ENCODE measurements around the gene GNGT2. TPM values are rescaled to one million over a fixed set of nuclear protein-coding genes. Genes with fewer than 3 reads are reported as not detected.

The GNGT2 gene
- total RNA-seq, 1 donor from 2014 or later: not detected

DNA sequence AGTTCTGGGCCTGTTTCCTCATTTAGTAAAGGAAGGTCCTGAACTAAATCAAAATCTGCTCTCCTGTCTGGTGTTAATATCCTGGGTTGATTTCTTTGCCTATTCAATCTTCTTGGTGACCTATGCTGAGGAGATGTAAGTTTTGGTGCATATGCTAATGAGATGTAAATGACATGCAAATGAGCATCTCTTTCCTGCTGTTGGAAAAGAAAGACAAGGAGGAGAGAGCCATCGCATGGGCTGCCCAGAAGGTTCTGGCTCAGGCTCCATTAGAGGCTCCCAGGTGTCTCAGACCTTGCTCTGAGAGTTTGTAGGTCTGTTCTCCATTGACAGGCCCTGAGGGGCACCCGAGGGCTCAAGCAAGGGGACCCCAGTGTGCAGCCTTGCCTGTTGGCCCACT, 3.5 kb upstream of the GNGT2 start:
- no peaks in the 10 kb centered on the region for H3K9me3 ChIP-seq (ENCODE audit: insufficient read depth, low read depth, low read length)
- no peaks in the 10 kb centered on the region for H3K27me3 ChIP-seq (ENCODE audit: insufficient read depth, low read length)
- Mint-ChIP-seq H3K27me3 (ENCODE audit: low read depth, unreplicated experiment) (peaks cover 26% of the 10 kb centered on the region), H3K27ac (ENCODE audit: unreplicated experiment) (no peak overlapping the region), H3K4me3 (ENCODE audit: unreplicated experiment) (no peak overlapping the region), H3K36me3 (ENCODE audit: low read depth, unreplicated experiment) (peaks cover 2% of the 10 kb centered on the region), H3K9me3 (ENCODE audit: unreplicated experiment) (no peaks in the 10 kb centered on the region), H3K4me1 (ENCODE audit: low read depth, unreplicated experiment) (peaks cover 9% of the 10 kb centered on the region)
- H3K4me2 ChIP-seq (ENCODE audit: low read length): no peak overlapping the region
- H3K9ac ChIP-seq (ENCODE audit: low read length): no peak overlapping the region
- TF ChIP-seq EZH2 (IDR thresholded peaks at IDR 0.05; ENCODE audit: insufficient read depth, low read length): no peak
- TF ChIP-seq, protein P1, sequence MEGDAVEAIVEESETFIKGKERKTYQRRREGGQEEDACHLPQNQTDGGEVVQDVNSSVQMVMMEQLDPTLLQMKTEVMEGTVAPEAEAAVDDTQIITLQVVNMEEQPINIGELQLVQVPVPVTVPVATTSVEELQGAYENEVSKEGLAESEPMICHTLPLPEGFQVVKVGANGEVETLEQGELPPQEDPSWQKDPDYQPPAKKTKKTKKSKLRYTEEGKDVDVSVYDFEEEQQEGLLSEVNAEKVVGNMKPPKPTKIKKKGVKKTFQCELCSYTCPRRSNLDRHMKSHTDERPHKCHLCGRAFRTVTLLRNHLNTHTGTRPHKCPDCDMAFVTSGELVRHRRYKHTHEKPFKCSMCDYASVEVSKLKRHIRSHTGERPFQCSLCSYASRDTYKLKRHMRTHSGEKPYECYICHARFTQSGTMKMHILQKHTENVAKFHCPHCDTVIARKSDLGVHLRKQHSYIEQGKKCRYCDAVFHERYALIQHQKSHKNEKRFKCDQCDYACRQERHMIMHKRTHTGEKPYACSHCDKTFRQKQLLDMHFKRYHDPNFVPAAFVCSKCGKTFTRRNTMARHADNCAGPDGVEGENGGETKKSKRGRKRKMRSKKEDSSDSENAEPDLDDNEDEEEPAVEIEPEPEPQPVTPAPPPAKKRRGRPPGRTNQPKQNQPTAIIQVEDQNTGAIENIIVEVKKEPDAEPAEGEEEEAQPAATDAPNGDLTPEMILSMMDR (IDR thresholded peaks at IDR 0.05; ENCODE audit: insufficient read depth, low read depth, low read length): no peak
- H3K36me3 ChIP-seq (ENCODE audit: insufficient read depth, low read length): no peaks in the 10 kb centered on the region
- H3K4me3 ChIP-seq (ENCODE audit: insufficient read depth, low read depth, low read length): no peak overlapping the region
- H3K79me2 ChIP-seq (ENCODE audit: insufficient read depth, low read length): no peaks in the 10 kb centered on the region
- H4K20me1 ChIP-seq (ENCODE audit: insufficient read depth, low read length): no peaks in the 10 kb centered on the region
- H3K4me1 ChIP-seq (ENCODE audit: insufficient read depth, low read length): peaks cover 15% of the 10 kb centered on the region
- no peak overlapping the region for H3K27ac ChIP-seq (ENCODE audit: low read depth, low read length)
- DNase-seq (ENCODE audit: low read depth) (no peak), FAIRE-seq (no peak)
- H2AFZ ChIP-seq (ENCODE audit: low read depth, low read length): no peak overlapping the region

DNA sequence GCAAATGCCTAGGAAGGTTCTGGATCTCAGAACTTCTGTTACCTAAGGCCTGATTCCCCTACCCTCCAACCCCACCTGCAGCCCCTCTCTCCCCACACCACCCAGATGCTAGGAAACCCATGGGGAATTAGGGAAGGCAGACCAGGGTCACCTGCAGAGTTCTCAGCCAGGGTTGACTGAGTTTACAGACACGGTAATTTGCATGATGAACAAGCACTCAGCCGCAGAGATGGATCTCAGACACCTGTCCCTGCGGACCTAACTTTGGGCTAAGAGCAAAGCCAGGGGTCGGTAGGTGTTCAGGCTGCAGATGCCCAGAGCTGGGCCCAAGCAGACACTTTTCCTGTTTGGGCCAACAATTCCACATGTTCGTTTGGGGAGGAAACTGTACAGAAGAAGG, 3.0 kb upstream of the GNGT2 start:
- no peaks in the 10 kb centered on the region for H4K20me1 ChIP-seq (ENCODE audit: insufficient read depth, low read length)
- no peak for DNase-seq (ENCODE audit: low read depth)
- H3K36me3 Mint-ChIP-seq (ENCODE audit: low read depth, unreplicated experiment): peaks cover 2% of the 10 kb centered on the region
- no peak overlapping the region for H3K27ac Mint-ChIP-seq (ENCODE audit: unreplicated experiment)
- H3K79me2 ChIP-seq (ENCODE audit: insufficient read depth, low read length): no peaks in the 10 kb centered on the region
- no peak overlapping the region for H3K4me2 ChIP-seq (ENCODE audit: low read length)
- H3K9me3 Mint-ChIP-seq (ENCODE audit: unreplicated experiment): no peaks in the 10 kb centered on the region
- no peak overlapping the region for H2AFZ ChIP-seq (ENCODE audit: low read depth, low read length)
- H3K9ac ChIP-seq (ENCODE audit: low read length): no peak overlapping the region
- no peak overlapping the region for H3K27ac ChIP-seq (ENCODE audit: low read depth, low read length)
- H3K4me1 Mint-ChIP-seq (ENCODE audit: low read depth, unreplicated experiment): peaks cover 9% of the 10 kb centered on the region
- peaks cover 15% of the 10 kb centered on the region for H3K4me1 ChIP-seq (ENCODE audit: insufficient read depth, low read length)
- no peak overlapping the region for H3K4me3 ChIP-seq (ENCODE audit: insufficient read depth, low read depth, low read length)
- H3K27me3 Mint-ChIP-seq (ENCODE audit: low read depth, unreplicated experiment): peaks cover 24% of the 10 kb centered on the region
- no peaks in the 10 kb centered on the region for H3K9me3 ChIP-seq (ENCODE audit: insufficient read depth, low read depth, low read length)
- no peaks in the 10 kb centered on the region for H3K27me3 ChIP-seq (ENCODE audit: insufficient read depth, low read length)
- no peak for FAIRE-seq
- no peaks in the 10 kb centered on the region for H3K36me3 ChIP-seq (ENCODE audit: insufficient read depth, low read length)
- TF ChIP-seq EZH2 (IDR thresholded peaks at IDR 0.05; ENCODE audit: insufficient read depth, low read length): no peak
- TF ChIP-seq, protein P1 (IDR thresholded peaks at IDR 0.05; ENCODE audit: insufficient read depth, low read depth, low read length): no peak
- no peak overlapping the region for H3K4me3 Mint-ChIP-seq (ENCODE audit: unreplicated experiment)

DNA sequence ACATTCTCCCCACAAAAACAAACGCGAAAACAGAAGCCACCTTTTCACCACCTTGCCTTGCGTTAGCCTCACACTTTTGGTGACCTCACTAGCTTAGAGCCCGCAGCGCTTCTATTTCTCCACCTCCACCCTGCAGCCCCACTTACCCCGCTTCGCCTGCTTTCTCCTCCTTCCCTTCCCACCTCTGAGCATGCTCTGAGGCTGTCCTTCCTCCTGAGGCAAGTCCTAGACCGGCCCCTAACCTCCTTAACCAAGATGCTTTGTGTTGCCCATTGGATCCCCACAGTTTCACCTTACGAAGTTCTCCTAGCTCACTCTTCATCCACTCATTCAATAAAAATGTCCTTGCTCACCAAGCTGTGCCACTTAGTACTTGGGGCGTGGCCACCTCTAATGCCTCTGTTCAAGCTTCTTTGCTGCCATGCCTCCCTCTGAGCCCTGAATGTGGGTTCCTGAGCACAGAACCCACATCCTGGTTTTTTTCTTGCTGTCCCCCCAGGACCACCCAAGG, 1.3 kb downstream of the GNGT2 start:
- Histone ChIP-seq H2AFZ (ENCODE audit: low read depth, low read length) (peak overlapping the region; percentile 65), H3K9ac (ENCODE audit: low read length) (no peak overlapping the region)

More for the DNA sequence above, 1.3 kb downstream of the GNGT2 start:
- Histone ChIP-seq H4K20me1 (ENCODE audit: insufficient read depth, low read length) (no peaks in the 10 kb centered on the region), H3K9me3 (ENCODE audit: insufficient read depth, low read depth, low read length) (no peaks in the 10 kb centered on the region), H3K4me3 (ENCODE audit: insufficient read depth, low read depth, low read length) (no peak overlapping the region), H3K4me2 (ENCODE audit: low read length) (peak overlapping the region; percentile 78), H3K27ac (ENCODE audit: low read depth, low read length) (no peak overlapping the region), H3K27me3 (ENCODE audit: insufficient read depth, low read length) (no peaks in the 10 kb centered on the region), H3K4me1 (ENCODE audit: insufficient read depth, low read length) (peaks cover 15% of the 10 kb centered on the region), H3K79me2 (ENCODE audit: insufficient read depth, low read length) (no peaks in the 10 kb centered on the region), H3K36me3 (ENCODE audit: insufficient read depth, low read length) (no peaks in the 10 kb centered on the region)
- no peaks in the 10 kb centered on the region for H3K36me3 Mint-ChIP-seq (ENCODE audit: low read depth, unreplicated experiment)
- peaks cover 9% of the 10 kb centered on the region for H3K4me1 Mint-ChIP-seq (ENCODE audit: low read depth, unreplicated experiment)
- TF ChIP-seq, protein P1 (IDR thresholded peaks at IDR 0.05; ENCODE audit: insufficient read depth, low read depth, low read length): no peak
- TF ChIP-seq EZH2 (IDR thresholded peaks at IDR 0.05; ENCODE audit: insufficient read depth, low read length): no peak
- H3K4me3 Mint-ChIP-seq (ENCODE audit: unreplicated experiment): no peak overlapping the region
- no peak overlapping the region for H3K27ac Mint-ChIP-seq (ENCODE audit: unreplicated experiment)
- H3K9me3 Mint-ChIP-seq (ENCODE audit: unreplicated experiment): peaks cover 4% of the 10 kb centered on the region
- H3K27me3 Mint-ChIP-seq (ENCODE audit: low read depth, unreplicated experiment): peaks cover 27% of the 10 kb centered on the region
- DNase-seq (ENCODE audit: low read depth): no peak
- no peak for FAIRE-seq

Measured in astrocyte (in vitro differentiated cells and primary cell).